ENCODE results near the gene ZNF385B. TPM values are rescaled to one million over a fixed set of nuclear protein-coding genes. Genes with fewer than 3 reads are reported as not detected.
A peak's percentile ranks its signal among the peaks of the same experiment; 100 is the strongest.

The ZNF385B gene
- polyA plus RNA-seq, 1 of the 3 experiments (the other 2 are of a cell fraction) = 0.16 TPM

DNA sequence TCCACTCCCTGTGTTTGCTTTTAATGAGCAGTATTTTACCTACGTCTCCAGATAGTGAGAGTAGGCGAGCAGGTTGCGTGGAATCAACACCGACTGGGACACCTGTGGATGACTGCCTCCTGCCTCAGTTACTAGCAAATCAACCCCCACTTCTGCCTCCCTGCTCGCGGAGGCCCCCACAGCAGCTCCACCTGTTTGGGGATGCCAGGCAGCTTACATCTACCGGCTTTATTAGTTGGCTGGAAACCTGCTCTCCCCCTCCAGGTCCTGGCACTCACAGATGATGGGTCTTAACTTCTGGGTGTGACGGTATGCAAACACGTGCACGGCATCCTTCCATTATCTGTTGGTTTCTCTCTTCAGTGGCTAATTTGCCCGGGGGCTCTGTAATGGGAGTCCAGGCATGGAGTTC, 432.3 kb downstream of the ZNF385B start:
- ChIA-PET POLR2A (no interaction called here), CTCF (interaction anchor here (0.9 to 1.0 kb wide), 2 partner anchors 11 to 18 kb away, joined by 4 read pairs; no protein-coding TSS in a partner anchor)
- peak; percentile 25 for DNase-seq
- no peaks in the 10 kb centered on the region for H3K9me2 ChIP-seq
- no peaks in the 10 kb centered on the region for H4K20me1 ChIP-seq (ENCODE audit: insufficient read depth)
- TF ChIP-seq FOXM1 (IDR thresholded peaks at IDR 0.05; ENCODE audit: low read depth) (no peak), ELF1 (IDR thresholded peaks at IDR 0.05) (no peak), SMC3 (IDR thresholded peaks at IDR 0.05; ENCODE audit: low read depth, low read length) (no peak), RFX5 (IDR thresholded peaks at IDR 0.05; ENCODE audit: low read length) (no peak), MAX (IDR thresholded peaks at IDR 0.05; ENCODE audit: low read depth) (no peak)
- TF ChIP-seq, protein P1, sequence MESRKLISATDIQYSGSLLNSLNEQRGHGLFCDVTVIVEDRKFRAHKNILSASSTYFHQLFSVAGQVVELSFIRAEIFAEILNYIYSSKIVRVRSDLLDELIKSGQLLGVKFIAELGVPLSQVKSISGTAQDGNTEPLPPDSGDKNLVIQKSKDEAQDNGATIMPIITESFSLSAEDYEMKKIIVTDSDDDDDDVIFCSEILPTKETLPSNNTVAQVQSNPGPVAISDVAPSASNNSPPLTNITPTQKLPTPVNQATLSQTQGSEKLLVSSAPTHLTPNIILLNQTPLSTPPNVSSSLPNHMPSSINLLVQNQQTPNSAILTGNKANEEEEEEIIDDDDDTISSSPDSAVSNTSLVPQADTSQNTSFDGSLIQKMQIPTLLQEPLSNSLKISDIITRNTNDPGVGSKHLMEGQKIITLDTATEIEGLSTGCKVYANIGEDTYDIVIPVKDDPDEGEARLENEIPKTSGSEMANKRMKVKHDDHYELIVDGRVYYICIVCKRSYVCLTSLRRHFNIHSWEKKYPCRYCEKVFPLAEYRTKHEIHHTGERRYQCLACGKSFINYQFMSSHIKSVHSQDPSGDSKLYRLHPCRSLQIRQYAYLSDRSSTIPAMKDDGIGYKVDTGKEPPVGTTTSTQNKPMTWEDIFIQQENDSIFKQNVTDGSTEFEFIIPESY (IDR thresholded peaks at IDR 0.05; ENCODE audit: borderline replicate concordance, low read depth) = no peak
- no peaks in the 10 kb centered on the region for H3F3A ChIP-seq (replicated peaks; ENCODE audit: insufficient read depth)
- peaks cover 0 to 5% of the 10 kb centered on the region in 2 experiments; a peak in 1 of 4 replicates for H3K4me1 ChIP-seq (ENCODE audit: control insufficient read depth in 1 of 2, insufficient read depth in 2 of 2, low read depth in 1 of 2, low read length in 1 of 2)
- H3K36me3 ChIP-seq (replicated peaks in 1 of 2; ENCODE audit: control insufficient read depth in 1 of 2, insufficient read depth in 2 of 2, low read length in 1 of 2) = no peaks in the 10 kb centered on the region
- H3K27ac ChIP-seq (ENCODE audit: low read depth in 2 of 2, low read length in 1 of 2) = no peak overlapping the region
- H3K4me2 ChIP-seq = no peak overlapping the region
- no peak overlapping the region for H2AFZ ChIP-seq (ENCODE audit: low read depth)
- H3K9ac ChIP-seq = no peak overlapping the region
- WGBS (ENCODE audit: low lambda C conversion rate) = 76% methylated on average over 10 of the region's 11 CpGs
- no peaks in the 10 kb centered on the region for H3K27me3 ChIP-seq (ENCODE audit: insufficient read depth)
- H3K4me3 ChIP-seq (ENCODE audit: low read depth in 2 of 2, low read length in 1 of 2) = no peak overlapping the region
- H3K9me3 ChIP-seq = no peaks in the 10 kb centered on the region
- no peaks in the 10 kb centered on the region for H3K79me2 ChIP-seq (ENCODE audit: insufficient read depth)

DNA sequence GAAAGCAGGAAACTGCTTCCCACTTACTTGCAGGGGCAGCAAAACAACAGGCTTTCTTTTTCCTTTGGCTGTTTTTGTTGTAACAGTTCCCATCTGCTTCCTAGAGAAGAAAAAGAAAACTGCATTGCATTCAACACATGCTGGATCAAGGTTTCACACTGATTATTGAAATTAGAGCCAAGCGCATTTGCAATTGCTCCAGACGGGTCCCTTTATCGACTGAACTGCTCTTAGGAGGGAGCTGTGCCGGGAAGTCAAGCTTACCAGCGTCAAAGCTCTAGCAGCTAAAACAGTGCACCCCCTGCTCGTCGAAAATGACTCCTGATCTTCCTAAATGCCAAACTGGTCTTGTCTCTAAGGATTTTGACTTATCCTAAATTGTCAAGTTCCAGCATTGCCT, 432.8 kb downstream of the ZNF385B start:
- peaks cover 0 to 5% of the 10 kb centered on the region in 2 experiments; a peak in 1 of 4 replicates for H3K4me1 ChIP-seq (ENCODE audit: control insufficient read depth in 1 of 2, insufficient read depth in 2 of 2, low read depth in 1 of 2, low read length in 1 of 2)
- H3K4me3 ChIP-seq (ENCODE audit: low read depth in 2 of 2, low read length in 1 of 2) = no peak overlapping the region
- no peak overlapping the region for H2AFZ ChIP-seq (ENCODE audit: low read depth)
- ChIA-PET POLR2A (no interaction called here), CTCF (interaction anchor here (0.9 to 1.0 kb wide), 2 partner anchors 12 to 18 kb away, joined by 4 read pairs; no protein-coding TSS in a partner anchor)
- no peaks in the 10 kb centered on the region for H3K36me3 ChIP-seq (replicated peaks in 1 of 2; ENCODE audit: control insufficient read depth in 1 of 2, insufficient read depth in 2 of 2, low read length in 1 of 2)
- H3K4me2 ChIP-seq = no peak overlapping the region
- no peaks in the 10 kb centered on the region for H3F3A ChIP-seq (replicated peaks; ENCODE audit: insufficient read depth)
- no peak for DNase-seq
- H3K9me3 ChIP-seq = no peaks in the 10 kb centered on the region
- no peak for TF ChIP-seq TCF12 (IDR thresholded peaks at IDR 0.05)
- TF ChIP-seq FOXJ3 (CRISPR knock-in tag; IDR thresholded peaks at IDR 0.05) = no peak
- no peak for TF ChIP-seq USF2 (IDR thresholded peaks at IDR 0.05; ENCODE audit: borderline replicate concordance, low read depth, low read length)
- TF ChIP-seq TAF1 (IDR thresholded peaks at IDR 0.05; ENCODE audit: borderline replicate concordance, low read depth, low read length) = no peak
- no peak for TF ChIP-seq FOXM1 (IDR thresholded peaks at IDR 0.05; ENCODE audit: low read depth)
- TF ChIP-seq, protein P2, sequence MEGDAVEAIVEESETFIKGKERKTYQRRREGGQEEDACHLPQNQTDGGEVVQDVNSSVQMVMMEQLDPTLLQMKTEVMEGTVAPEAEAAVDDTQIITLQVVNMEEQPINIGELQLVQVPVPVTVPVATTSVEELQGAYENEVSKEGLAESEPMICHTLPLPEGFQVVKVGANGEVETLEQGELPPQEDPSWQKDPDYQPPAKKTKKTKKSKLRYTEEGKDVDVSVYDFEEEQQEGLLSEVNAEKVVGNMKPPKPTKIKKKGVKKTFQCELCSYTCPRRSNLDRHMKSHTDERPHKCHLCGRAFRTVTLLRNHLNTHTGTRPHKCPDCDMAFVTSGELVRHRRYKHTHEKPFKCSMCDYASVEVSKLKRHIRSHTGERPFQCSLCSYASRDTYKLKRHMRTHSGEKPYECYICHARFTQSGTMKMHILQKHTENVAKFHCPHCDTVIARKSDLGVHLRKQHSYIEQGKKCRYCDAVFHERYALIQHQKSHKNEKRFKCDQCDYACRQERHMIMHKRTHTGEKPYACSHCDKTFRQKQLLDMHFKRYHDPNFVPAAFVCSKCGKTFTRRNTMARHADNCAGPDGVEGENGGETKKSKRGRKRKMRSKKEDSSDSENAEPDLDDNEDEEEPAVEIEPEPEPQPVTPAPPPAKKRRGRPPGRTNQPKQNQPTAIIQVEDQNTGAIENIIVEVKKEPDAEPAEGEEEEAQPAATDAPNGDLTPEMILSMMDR (IDR thresholded peaks at IDR 0.05) = no peak
- no peak for TF ChIP-seq TEAD4 (IDR thresholded peaks at IDR 0.05; ENCODE audit: borderline replicate concordance, insufficient read depth)
- TF ChIP-seq MAX (IDR thresholded peaks at IDR 0.05; ENCODE audit: low read depth) = no peak
- TF ChIP-seq USF1 (IDR thresholded peaks at IDR 0.05; ENCODE audit: borderline replicate concordance, low read depth) = no peak
- no peak for TF ChIP-seq RFX5 (IDR thresholded peaks at IDR 0.05; ENCODE audit: low read length)
- TF ChIP-seq IRF3 (IDR thresholded peaks at IDR 0.05; ENCODE audit: low read depth, low read length) = no peak
- TF ChIP-seq NFIC (IDR thresholded peaks at IDR 0.05; ENCODE audit: borderline replicate concordance) = no peak
- no peak for TF ChIP-seq MEF2A (IDR thresholded peaks at IDR 0.05; ENCODE audit: borderline replicate concordance, low read depth)
- TF ChIP-seq PBX3 (IDR thresholded peaks at IDR 0.05) = no peak
- no peak for TF ChIP-seq SMC3 (IDR thresholded peaks at IDR 0.05; ENCODE audit: low read depth, low read length)
- TF ChIP-seq GABPA (IDR thresholded peaks at IDR 0.05; ENCODE audit: low read depth) = no peak
- no peaks in the 10 kb centered on the region for H3K79me2 ChIP-seq (ENCODE audit: insufficient read depth)
- H3K9me2 ChIP-seq = no peaks in the 10 kb centered on the region
- 88% methylated on average over 7 of the region's 7 CpGs for whole genome bisulfite sequencing (ENCODE audit: low lambda C conversion rate)
- H3K27me3 ChIP-seq (ENCODE audit: insufficient read depth) = no peaks in the 10 kb centered on the region
- no peak overlapping the region for H3K27ac ChIP-seq (ENCODE audit: low read depth in 2 of 2, low read length in 1 of 2)
- no peak overlapping the region for H3K9ac ChIP-seq
- no peaks in the 10 kb centered on the region for H4K20me1 ChIP-seq (ENCODE audit: insufficient read depth)
